Neural cell (in vitro differentiated cells): ENCODE measurements around the gene POU3F1. TPM values are rescaled to one million over a fixed set of nuclear protein-coding genes. Genes with fewer than 3 reads are reported as not detected.

Experiments used
- H2AFZ ChIP-seq: fragments of 200-600, 300-800 bp; sonication (generic), shearing (Covaris generic); 2 replicates; pipeline ENCODE4 v1.6.0; 2014; ENCODE audit warnings: low read depth, mild to moderate bottlenecking, antibody characterized with exemption, low read length, moderate library complexity
- H3F3A ChIP-seq: fragments of 200-600 bp; shearing (Covaris generic); 2 replicates; pipeline ENCODE4 v1.6.1; 2016; ENCODE audit warnings: mild to moderate bottlenecking, moderate library complexity, mixed read lengths, antibody characterized with exemption, low read length; ENCODE audit not compliant: insufficient read depth, poor library complexity, severe bottlenecking
- H3K27ac ChIP-seq: fragments of 200-600, 300-800 bp; sonication (generic), shearing (Covaris generic); 2 replicates; pipeline ENCODE4 v1.5.1; 2014; ENCODE audit warnings: mild to moderate bottlenecking, low read length, moderate library complexity
- H3K27me3 ChIP-seq: fragments of 300-800, 200-600 bp; sonication (generic), shearing (Covaris generic); 2 replicates; pipeline ENCODE4 v1.6.0; 2014; ENCODE audit warnings: mild to moderate bottlenecking, low read depth, low read length, moderate library complexity; ENCODE audit not compliant: insufficient read depth
- H3K36me3 ChIP-seq: fragments of 300-800, 200-600 bp; sonication (generic), shearing (Covaris generic); 2 replicates; pipeline ENCODE4 v1.5.1; 2014; ENCODE audit warnings: mild to moderate bottlenecking, antibody characterized with exemption, low read length, moderate library complexity; ENCODE audit not compliant: insufficient read depth
- H3K4me2 ChIP-seq: fragments of 300-800, 200-600 bp; sonication (generic), shearing (Covaris generic); 2 replicates; pipeline ENCODE4 v1.6.0; 2014; ENCODE audit warnings: mild to moderate bottlenecking, low read length
- H3K4me3 ChIP-seq: fragments of 300-800, 200-600 bp; sonication (generic), shearing (Covaris generic); 2 replicates; pipeline ENCODE4 v1.5.1; 2014; ENCODE audit warnings: mild to moderate bottlenecking, low read length, moderate library complexity
- H3K79me2 ChIP-seq: fragments of 200-600 bp; shearing (Covaris generic); replicated peaks from 2 replicates; pipeline ENCODE4 v1.6.0; 2014; ENCODE audit warnings: mild to moderate bottlenecking, low read length, moderate library complexity; ENCODE audit not compliant: insufficient read depth
- H3K9ac ChIP-seq: fragments of 300-800, 200-600 bp; sonication (generic), shearing (Covaris generic); 2 replicates; pipeline ENCODE4 v1.6.1; 2016; ENCODE audit warnings: mild to moderate bottlenecking, low read length, mixed read lengths
- H3K9me2 ChIP-seq: fragments of 200-600 bp; shearing (Covaris generic); 2 replicates; pipeline ENCODE4 v1.6.1; 2016; ENCODE audit warnings: mild to moderate bottlenecking, low read length, mixed read lengths; ENCODE audit not compliant: insufficient read depth
- H3K9me3 ChIP-seq: fragments of 200-600, 300-800 bp; sonication (generic), shearing (Covaris generic); 2 replicates; pipeline ENCODE4 v1.6.1; 2016; ENCODE audit warnings: mild to moderate bottlenecking, mixed run types, low read length, moderate library complexity, mixed read lengths
- H4K20me1 ChIP-seq: fragments of 200-600 bp; shearing (Covaris generic); 2 replicates; pipeline ENCODE4 v1.6.1; 2016; ENCODE audit warnings: mild to moderate bottlenecking, mixed run types; ENCODE audit not compliant: insufficient read depth
- EP300 ChIP-seq: fragments of 450-650 bp; conservative IDR thresholded peaks from 2 replicates; pipeline ENCODE4 v1.6.1; 2014; ENCODE audit warnings: antibody characterized with exemption, mild to moderate bottlenecking, moderate library complexity; ENCODE audit not compliant: poor library complexity, severe bottlenecking
- EZH2 ChIP-seq: fragments of 200-600, 300-800 bp; shearing (Covaris generic), sonication (generic); IDR thresholded peaks from 2 replicates; pipeline ENCODE4 v1.6.1; 2014; ENCODE audit warnings: antibody characterized with exemption, low read length, borderline replicate concordance, mild to moderate bottlenecking; ENCODE audit not compliant: insufficient read depth, poor library complexity, severe bottlenecking
- MXI1 ChIP-seq: fragments of 450-650 bp; conservative IDR thresholded peaks from 2 replicates; pipeline ENCODE4 v1.6.1; 2014; ENCODE audit warnings: antibody characterized with exemption, mild to moderate bottlenecking; ENCODE audit not compliant: poor library complexity, severe bottlenecking
- POLR2AphosphoS5 ChIP-seq: IDR thresholded peaks from 2 replicates; pipeline ENCODE4 v1.6.1; 2012
- RAD21 ChIP-seq: fragments of 450-650 bp; conservative IDR thresholded peaks from 2 replicates; pipeline ENCODE4 v1.6.1; 2014; ENCODE audit warnings: antibody characterized with exemption, mild to moderate bottlenecking, moderate library complexity
- SMC3 ChIP-seq: fragments of 450-650 bp; conservative IDR thresholded peaks from 2 replicates; pipeline ENCODE4 v1.6.1; 2014; ENCODE audit warnings: antibody characterized with exemption, mild to moderate bottlenecking, moderate library complexity; ENCODE audit not compliant: poor library complexity
- TAF1 ChIP-seq: IDR thresholded peaks from 2 replicates; pipeline ENCODE4 v1.6.1; 2012; ENCODE audit warnings: low read depth
- polyA plus RNA-seq: library from polyadenylated mRNA; depleted of rRNA; stranded (reverse); fragments of >200 nt; gene quantifications from 2 replicates; pipeline ENCODE4 v1.2.3, GENCODE V29; 2014
- TF ChIP-seq, protein P1 (sequence below): fragments of 450-650 bp; IDR thresholded peaks from 2 replicates; pipeline ENCODE4 v1.5.1; 2014; ENCODE audit warnings: antibody characterized with exemption, mild to moderate bottlenecking, moderate library complexity; ENCODE audit not compliant: poor library complexity, severe bottlenecking
- TF ChIP-seq, protein P2 (sequence below): IDR thresholded peaks from 2 replicates; pipeline ENCODE4 v1.6.1; 2012; ENCODE audit warnings: borderline replicate concordance

The POU3F1 gene
- polyA plus RNA-seq, 1 donor from 2014 or later: 3.1 TPM

- no peaks in the 10 kb centered on the region for H3K36me3 ChIP-seq
- H3K4me3 ChIP-seq: peak within 1 kb of the TSS; percentile 61
- H2AFZ ChIP-seq: no peak within 1 kb of the TSS
- no peaks in the 10 kb centered on the region for H3K79me2 ChIP-seq
- H3K27me3 ChIP-seq: peaks cover 12% of the 10 kb centered on the region
- no peak within 1 kb of the TSS for H3K4me2 ChIP-seq
- no peaks in the 10 kb centered on the region for H3K9me2 ChIP-seq
- H3K27ac ChIP-seq: no peak within 1 kb of the TSS
- no peaks in the 10 kb centered on the region for H3F3A ChIP-seq
- H4K20me1 ChIP-seq: no peaks in the 10 kb centered on the region
- H3K9me3 ChIP-seq: no peaks in the 10 kb centered on the region
- H3K9ac ChIP-seq: peak within 1 kb of the TSS; percentile 44
- TF ChIP-seq, protein P1, sequence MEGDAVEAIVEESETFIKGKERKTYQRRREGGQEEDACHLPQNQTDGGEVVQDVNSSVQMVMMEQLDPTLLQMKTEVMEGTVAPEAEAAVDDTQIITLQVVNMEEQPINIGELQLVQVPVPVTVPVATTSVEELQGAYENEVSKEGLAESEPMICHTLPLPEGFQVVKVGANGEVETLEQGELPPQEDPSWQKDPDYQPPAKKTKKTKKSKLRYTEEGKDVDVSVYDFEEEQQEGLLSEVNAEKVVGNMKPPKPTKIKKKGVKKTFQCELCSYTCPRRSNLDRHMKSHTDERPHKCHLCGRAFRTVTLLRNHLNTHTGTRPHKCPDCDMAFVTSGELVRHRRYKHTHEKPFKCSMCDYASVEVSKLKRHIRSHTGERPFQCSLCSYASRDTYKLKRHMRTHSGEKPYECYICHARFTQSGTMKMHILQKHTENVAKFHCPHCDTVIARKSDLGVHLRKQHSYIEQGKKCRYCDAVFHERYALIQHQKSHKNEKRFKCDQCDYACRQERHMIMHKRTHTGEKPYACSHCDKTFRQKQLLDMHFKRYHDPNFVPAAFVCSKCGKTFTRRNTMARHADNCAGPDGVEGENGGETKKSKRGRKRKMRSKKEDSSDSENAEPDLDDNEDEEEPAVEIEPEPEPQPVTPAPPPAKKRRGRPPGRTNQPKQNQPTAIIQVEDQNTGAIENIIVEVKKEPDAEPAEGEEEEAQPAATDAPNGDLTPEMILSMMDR: no peak
- no peak for TF ChIP-seq TAF1
- no peak for TF ChIP-seq MXI1
- TF ChIP-seq EP300: no peak
- TF ChIP-seq, protein P2, sequence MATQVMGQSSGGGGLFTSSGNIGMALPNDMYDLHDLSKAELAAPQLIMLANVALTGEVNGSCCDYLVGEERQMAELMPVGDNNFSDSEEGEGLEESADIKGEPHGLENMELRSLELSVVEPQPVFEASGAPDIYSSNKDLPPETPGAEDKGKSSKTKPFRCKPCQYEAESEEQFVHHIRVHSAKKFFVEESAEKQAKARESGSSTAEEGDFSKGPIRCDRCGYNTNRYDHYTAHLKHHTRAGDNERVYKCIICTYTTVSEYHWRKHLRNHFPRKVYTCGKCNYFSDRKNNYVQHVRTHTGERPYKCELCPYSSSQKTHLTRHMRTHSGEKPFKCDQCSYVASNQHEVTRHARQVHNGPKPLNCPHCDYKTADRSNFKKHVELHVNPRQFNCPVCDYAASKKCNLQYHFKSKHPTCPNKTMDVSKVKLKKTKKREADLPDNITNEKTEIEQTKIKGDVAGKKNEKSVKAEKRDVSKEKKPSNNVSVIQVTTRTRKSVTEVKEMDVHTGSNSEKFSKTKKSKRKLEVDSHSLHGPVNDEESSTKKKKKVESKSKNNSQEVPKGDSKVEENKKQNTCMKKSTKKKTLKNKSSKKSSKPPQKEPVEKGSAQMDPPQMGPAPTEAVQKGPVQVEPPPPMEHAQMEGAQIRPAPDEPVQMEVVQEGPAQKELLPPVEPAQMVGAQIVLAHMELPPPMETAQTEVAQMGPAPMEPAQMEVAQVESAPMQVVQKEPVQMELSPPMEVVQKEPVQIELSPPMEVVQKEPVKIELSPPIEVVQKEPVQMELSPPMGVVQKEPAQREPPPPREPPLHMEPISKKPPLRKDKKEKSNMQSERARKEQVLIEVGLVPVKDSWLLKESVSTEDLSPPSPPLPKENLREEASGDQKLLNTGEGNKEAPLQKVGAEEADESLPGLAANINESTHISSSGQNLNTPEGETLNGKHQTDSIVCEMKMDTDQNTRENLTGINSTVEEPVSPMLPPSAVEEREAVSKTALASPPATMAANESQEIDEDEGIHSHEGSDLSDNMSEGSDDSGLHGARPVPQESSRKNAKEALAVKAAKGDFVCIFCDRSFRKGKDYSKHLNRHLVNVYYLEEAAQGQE: no peak
- TF ChIP-seq EZH2: no peak
- no peak for TF ChIP-seq POLR2AphosphoS5
- no peak for TF ChIP-seq SMC3
- no peak for TF ChIP-seq RAD21
Measured at GRCh38 chr1:38005195-38006007, 41.2 kb downstream of the POU3F1 start, which contains the start of gene FHL3. FHL3 (minus strand) TSS chr1:38005514; CDS start chr1:37999412, 6,102 bp downstream.

DNA sequence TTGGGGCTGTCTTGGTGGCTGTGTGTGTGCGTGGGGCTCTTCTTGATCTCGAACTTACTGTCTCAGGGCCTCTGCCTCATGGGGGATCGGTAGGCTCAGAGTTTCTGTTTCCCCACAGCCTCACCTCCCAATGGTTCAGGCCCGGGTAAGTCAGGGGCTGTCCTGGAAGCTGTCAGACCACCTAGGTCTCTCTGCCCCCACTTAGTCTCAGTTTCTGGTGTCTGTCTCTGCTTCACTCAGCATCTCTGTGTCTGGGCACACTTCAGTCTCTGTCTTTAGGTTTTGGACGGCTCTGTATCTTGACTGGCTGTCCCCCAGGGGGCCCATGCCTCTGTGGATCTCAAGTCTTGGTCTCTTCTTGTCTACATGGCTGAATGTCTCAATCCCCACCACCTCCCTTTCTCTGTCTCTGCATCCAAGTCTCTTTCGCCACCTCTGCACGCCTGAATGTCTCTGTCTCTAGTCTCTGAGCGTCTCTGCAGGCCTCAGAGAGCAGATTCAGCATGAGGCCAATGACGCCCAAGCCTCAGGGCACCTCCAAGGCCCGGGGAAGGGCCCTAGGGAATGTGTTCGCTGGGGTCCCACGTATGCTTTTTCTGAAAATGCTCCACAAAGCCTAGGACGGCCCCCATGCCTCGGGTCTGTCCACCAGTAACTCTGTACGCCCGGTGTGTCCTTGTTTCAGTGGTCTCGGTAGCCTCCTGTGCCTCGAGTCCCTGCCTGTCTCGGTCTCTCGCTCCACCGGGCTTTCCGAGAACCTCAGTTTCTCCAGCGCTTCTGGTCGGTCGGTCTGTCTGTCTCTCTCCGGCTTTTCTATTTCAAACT, 42.1 kb downstream of the POU3F1 start:
- H3K9me3 ChIP-seq: no peaks in the 10 kb centered on the region
- H3K27me3 ChIP-seq: peaks cover 12% of the 10 kb centered on the region
- peak overlapping the region; percentile 61 for H3K4me3 ChIP-seq
- TF ChIP-seq RAD21 (no peak), MXI1 (no peak), EZH2 (no peak), EP300 (no peak), POLR2AphosphoS5 (no peak), SMC3 (no peak), TAF1 (no peak)
- TF ChIP-seq, protein P2: no peak
- TF ChIP-seq, protein P1: no peak
- H3K27ac ChIP-seq: no peak overlapping the region
- no peaks in the 10 kb centered on the region for H3K79me2 ChIP-seq
- H3F3A ChIP-seq: no peaks in the 10 kb centered on the region
- no peak overlapping the region for H2AFZ ChIP-seq
- no peak overlapping the region for H3K4me2 ChIP-seq
- no peaks in the 10 kb centered on the region for H4K20me1 ChIP-seq
- H3K9ac ChIP-seq: peak overlapping the region; percentile 18
- no peaks in the 10 kb centered on the region for H3K9me2 ChIP-seq
- no peaks in the 10 kb centered on the region for H3K36me3 ChIP-seq
